ENCODE data around the gene CDH19.

Gene CDH19

DNA sequence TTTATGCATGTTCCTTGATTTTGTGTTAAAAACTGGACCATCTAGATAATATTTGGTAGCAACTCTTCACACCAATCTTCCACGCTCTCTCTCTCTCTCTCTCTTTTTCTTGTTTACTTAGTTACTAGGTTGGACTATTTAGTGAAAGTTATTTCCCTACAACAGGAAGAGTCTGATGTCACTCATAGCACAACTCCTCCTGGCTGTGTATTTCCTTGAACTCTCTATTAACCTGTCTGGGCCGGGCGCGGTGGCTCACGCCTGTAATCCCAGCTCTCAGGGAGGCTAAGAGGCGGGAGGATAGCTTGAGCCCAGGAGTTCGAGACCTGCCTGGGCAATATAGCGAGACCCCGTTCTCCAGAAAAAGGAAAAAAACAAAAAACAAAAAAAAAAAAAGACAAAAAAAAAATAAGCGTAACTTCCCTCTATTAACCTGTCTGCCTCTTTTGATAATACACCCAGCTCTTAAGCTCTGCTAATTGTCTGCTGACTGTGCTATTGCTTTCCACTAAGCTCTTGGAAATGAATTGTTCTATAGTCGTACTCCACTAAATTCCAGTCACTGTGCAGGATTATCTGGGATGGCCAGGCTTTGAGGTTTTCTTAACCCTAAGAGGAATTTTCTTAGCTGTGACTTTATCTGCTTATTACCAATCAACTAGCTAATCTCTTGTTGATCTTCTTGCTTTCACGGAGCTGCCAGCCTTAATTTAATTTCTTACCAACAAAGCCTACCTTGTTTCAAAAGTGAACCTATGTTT is 18.1 kb upstream of the CDH19 start:
- WGBS (ENCODE audit: extremely low coverage, insufficient coverage, low lambda C conversion rate): no CpG with 5 or more reads among the region's 12 CpGs
- H2BK120ac ChIP-seq (ENCODE audit: low read depth, low read length): no peak overlapping the region
- H3K4me1 ChIP-seq (ENCODE audit: control insufficient read depth, low read depth, low read length): no peaks in the 10 kb centered on the region
- H2BK15ac ChIP-seq (replicated peaks; ENCODE audit: low read depth): no peak overlapping the region
- H4K8ac ChIP-seq (ENCODE audit: low read depth, low read length): no peak overlapping the region
- H2AK5ac ChIP-seq (ENCODE audit: low read length): no peak overlapping the region
- H2BK5ac ChIP-seq (ENCODE audit: low read length): no peak overlapping the region
- H3K18ac ChIP-seq (ENCODE audit: low read length): no peak overlapping the region
- no peaks in the 10 kb centered on the region for H3K36me3 ChIP-seq (ENCODE audit: control insufficient read depth, insufficient read depth, low read length)
- H3K9ac ChIP-seq (ENCODE audit: low read length): no peak overlapping the region
- no peak overlapping the region for H3K23ac ChIP-seq (ENCODE audit: low read length)
- DNase-seq: no peak
- H3K56ac ChIP-seq (ENCODE audit: low read length): no peak overlapping the region
- H3K79me1 ChIP-seq (ENCODE audit: low read length): no peaks in the 10 kb centered on the region
- H3K4me2 ChIP-seq (ENCODE audit: low read length): no peak overlapping the region
- H3K79me2 ChIP-seq (ENCODE audit: control insufficient read depth, insufficient read depth, low read length): no peaks in the 10 kb centered on the region
- H3K27me3 ChIP-seq (ENCODE audit: insufficient read depth, low read length, poor library complexity): no peaks in the 10 kb centered on the region
- no peak overlapping the region for H4K5ac ChIP-seq (ENCODE audit: low read length)
- no peak overlapping the region for H3K27ac ChIP-seq (ENCODE audit: low read depth, low read length)
- no peak overlapping the region for H3K4me3 ChIP-seq (ENCODE audit: low read length)
- no peak overlapping the region for H3K4ac ChIP-seq (ENCODE audit: low read depth, low read length)

GRCh38 chr18:66616523-66616983 is 12.7 kb upstream of the CDH19 start:
- Histone ChIP-seq H3K23ac (ENCODE audit: low read length) (no peak overlapping the region), H3K56ac (ENCODE audit: low read length) (no peak overlapping the region), H3K36me3 (ENCODE audit: control insufficient read depth, insufficient read depth, low read length) (no peaks in the 10 kb centered on the region), H3K4me2 (ENCODE audit: low read length) (no peak overlapping the region), H3K18ac (ENCODE audit: low read length) (no peak overlapping the region), H4K5ac (ENCODE audit: low read length) (no peak overlapping the region), H2BK15ac (replicated peaks; ENCODE audit: low read depth) (no peak overlapping the region), H3K79me1 (ENCODE audit: low read length) (no peaks in the 10 kb centered on the region), H2BK5ac (ENCODE audit: low read length) (no peak overlapping the region), H3K9ac (ENCODE audit: low read length) (no peak overlapping the region), H4K8ac (ENCODE audit: low read depth, low read length) (no peak overlapping the region), H3K27ac (ENCODE audit: low read depth, low read length) (no peak overlapping the region), H3K27me3 (ENCODE audit: insufficient read depth, low read length, poor library complexity) (no peaks in the 10 kb centered on the region), H3K4me1 (ENCODE audit: control insufficient read depth, low read depth, low read length) (no peaks in the 10 kb centered on the region), H2BK120ac (ENCODE audit: low read depth, low read length) (no peak overlapping the region), H3K79me2 (ENCODE audit: control insufficient read depth, insufficient read depth, low read length) (no peaks in the 10 kb centered on the region), H2AK5ac (ENCODE audit: low read length) (no peak overlapping the region), H3K4ac (ENCODE audit: low read depth, low read length) (no peak overlapping the region), H3K4me3 (ENCODE audit: low read length) (no peak overlapping the region)
- WGBS (ENCODE audit: extremely low coverage, insufficient coverage, low lambda C conversion rate): no CpG with 5 or more reads among the region's 4 CpGs
- peak; percentile 60 for DNase-seq

DNA sequence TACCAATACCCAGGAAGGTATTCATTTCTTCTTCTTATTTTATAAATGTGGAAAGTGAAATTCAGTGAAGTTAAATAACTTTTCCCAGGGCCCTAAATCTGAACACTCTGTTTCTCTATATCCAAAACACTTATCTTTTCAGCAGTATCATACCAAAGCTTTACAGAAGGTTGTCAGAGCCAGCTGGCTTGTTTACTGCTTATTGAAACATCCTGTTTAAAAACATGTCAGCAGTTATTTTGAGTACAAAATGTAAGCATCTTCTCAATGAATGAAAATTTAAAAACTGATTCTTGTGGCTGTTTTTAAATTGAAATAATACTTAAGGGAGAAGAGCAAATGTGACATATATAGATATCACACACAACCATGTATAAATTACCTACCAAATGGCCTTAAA is 11.3 kb upstream of the CDH19 start:
- H3K27me3 ChIP-seq (ENCODE audit: insufficient read depth, low read length, poor library complexity): no peaks in the 10 kb centered on the region
- H4K8ac ChIP-seq (ENCODE audit: low read depth, low read length): no peak overlapping the region
- no peak overlapping the region for H3K9ac ChIP-seq (ENCODE audit: low read length)
- no peak overlapping the region for H2BK5ac ChIP-seq (ENCODE audit: low read length)
- no peaks in the 10 kb centered on the region for H3K4me1 ChIP-seq (ENCODE audit: control insufficient read depth, low read depth, low read length)
- no peak overlapping the region for H3K4me3 ChIP-seq (ENCODE audit: low read length)
- no peak for DNase-seq
- H3K56ac ChIP-seq (ENCODE audit: low read length): no peak overlapping the region
- H3K4ac ChIP-seq (ENCODE audit: low read depth, low read length): no peak overlapping the region
- no peak overlapping the region for H3K27ac ChIP-seq (ENCODE audit: low read depth, low read length)
- H2AK5ac ChIP-seq (ENCODE audit: low read length): no peak overlapping the region
- no peak overlapping the region for H3K4me2 ChIP-seq (ENCODE audit: low read length)
- no peaks in the 10 kb centered on the region for H3K79me1 ChIP-seq (ENCODE audit: low read length)
- no peak overlapping the region for H3K23ac ChIP-seq (ENCODE audit: low read length)
- H4K5ac ChIP-seq (ENCODE audit: low read length): no peak overlapping the region
- no peak overlapping the region for H2BK120ac ChIP-seq (ENCODE audit: low read depth, low read length)
- H3K79me2 ChIP-seq (ENCODE audit: control insufficient read depth, insufficient read depth, low read length): no peaks in the 10 kb centered on the region
- no peaks in the 10 kb centered on the region for H3K36me3 ChIP-seq (ENCODE audit: control insufficient read depth, insufficient read depth, low read length)
- no peak overlapping the region for H3K18ac ChIP-seq (ENCODE audit: low read length)
- H2BK15ac ChIP-seq (replicated peaks; ENCODE audit: low read depth): no peak overlapping the region

GRCh38 chr18:66607632-66608031 is 3.7 kb upstream of the CDH19 start:
- WGBS (ENCODE audit: extremely low coverage, insufficient coverage, low lambda C conversion rate): no CpG with 5 or more reads among the region's 6 CpGs
- Histone ChIP-seq H3K23ac (ENCODE audit: low read length) (no peak overlapping the region), H4K8ac (ENCODE audit: low read depth, low read length) (no peak overlapping the region), H3K4me1 (ENCODE audit: control insufficient read depth, low read depth, low read length) (no peaks in the 10 kb centered on the region), H3K79me1 (ENCODE audit: low read length) (no peaks in the 10 kb centered on the region), H3K79me2 (ENCODE audit: control insufficient read depth, insufficient read depth, low read length) (no peaks in the 10 kb centered on the region), H3K4ac (ENCODE audit: low read depth, low read length) (no peak overlapping the region), H3K36me3 (ENCODE audit: control insufficient read depth, insufficient read depth, low read length) (no peaks in the 10 kb centered on the region), H2AK5ac (ENCODE audit: low read length) (no peak overlapping the region), H3K4me2 (ENCODE audit: low read length) (no peak overlapping the region), H3K56ac (ENCODE audit: low read length) (no peak overlapping the region), H2BK5ac (ENCODE audit: low read length) (no peak overlapping the region), H3K4me3 (ENCODE audit: low read length) (no peak overlapping the region), H3K9ac (ENCODE audit: low read length) (no peak overlapping the region), H3K27me3 (ENCODE audit: insufficient read depth, low read length, poor library complexity) (no peaks in the 10 kb centered on the region), H3K27ac (ENCODE audit: low read depth, low read length) (no peak overlapping the region), H2BK120ac (ENCODE audit: low read depth, low read length) (no peak overlapping the region), H4K5ac (ENCODE audit: low read length) (no peak overlapping the region), H3K18ac (ENCODE audit: low read length) (no peak overlapping the region), H2BK15ac (replicated peaks; ENCODE audit: low read depth) (no peak overlapping the region)
- DNase-seq: no peak

GRCh38 chr18:66601649-66602048 is 2.2 kb downstream of the CDH19 start:
- no CpG with 5 or more reads among the region's 3 CpGs for WGBS (ENCODE audit: extremely low coverage, insufficient coverage, low lambda C conversion rate)
- Histone ChIP-seq H3K56ac (ENCODE audit: low read length) (no peak overlapping the region), H2BK5ac (ENCODE audit: low read length) (no peak overlapping the region), H2BK120ac (ENCODE audit: low read depth, low read length) (no peak overlapping the region), H3K9ac (ENCODE audit: low read length) (no peak overlapping the region), H3K4ac (ENCODE audit: low read depth, low read length) (no peak overlapping the region), H3K27me3 (ENCODE audit: insufficient read depth, low read length, poor library complexity) (no peaks in the 10 kb centered on the region), H4K5ac (ENCODE audit: low read length) (no peak overlapping the region), H3K79me2 (ENCODE audit: control insufficient read depth, insufficient read depth, low read length) (no peaks in the 10 kb centered on the region), H3K18ac (ENCODE audit: low read length) (no peak overlapping the region), H2AK5ac (ENCODE audit: low read length) (no peak overlapping the region), H3K27ac (ENCODE audit: low read depth, low read length) (no peak overlapping the region), H3K4me2 (ENCODE audit: low read length) (no peak overlapping the region), H2BK15ac (replicated peaks; ENCODE audit: low read depth) (no peak overlapping the region), H3K79me1 (ENCODE audit: low read length) (no peaks in the 10 kb centered on the region), H3K23ac (ENCODE audit: low read length) (no peak overlapping the region), H3K4me1 (ENCODE audit: control insufficient read depth, low read depth, low read length) (no peaks in the 10 kb centered on the region), H3K4me3 (ENCODE audit: low read length) (no peak overlapping the region), H3K36me3 (ENCODE audit: control insufficient read depth, insufficient read depth, low read length) (no peaks in the 10 kb centered on the region), H4K8ac (ENCODE audit: low read depth, low read length) (no peak overlapping the region)
- no peak for DNase-seq

DNA sequence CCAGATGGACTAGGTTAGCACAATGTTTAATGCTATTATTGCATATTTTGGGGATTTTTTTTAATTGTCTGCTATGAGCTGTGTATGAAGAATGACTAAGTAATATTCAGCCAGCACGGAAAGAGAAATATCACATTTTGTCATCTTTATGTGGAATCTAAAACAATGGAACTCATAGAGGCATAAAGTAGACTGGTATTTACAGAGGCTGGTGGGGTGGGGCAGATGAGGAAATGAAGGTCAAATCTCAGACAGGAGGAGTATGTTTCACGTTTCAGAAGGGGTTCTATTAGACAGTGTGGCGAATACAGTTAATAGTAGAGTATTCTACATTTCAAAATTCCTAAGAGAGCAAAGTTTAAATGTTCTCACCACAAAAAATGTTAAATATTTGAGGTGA is 4.7 kb downstream of the CDH19 start:
- no peaks in the 10 kb centered on the region for H3K79me1 ChIP-seq (ENCODE audit: low read length)
- H2BK5ac ChIP-seq (ENCODE audit: low read length): no peak overlapping the region
- H2AK5ac ChIP-seq (ENCODE audit: low read length): no peak overlapping the region
- no peak overlapping the region for H3K18ac ChIP-seq (ENCODE audit: low read length)
- WGBS (ENCODE audit: extremely low coverage, insufficient coverage, low lambda C conversion rate): no CpG with 5 or more reads among the region's 3 CpGs
- H2BK15ac ChIP-seq (replicated peaks; ENCODE audit: low read depth): no peak overlapping the region
- H3K4ac ChIP-seq (ENCODE audit: low read depth, low read length): no peak overlapping the region
- no peak overlapping the region for H3K4me3 ChIP-seq (ENCODE audit: low read length)
- no peak overlapping the region for H3K4me2 ChIP-seq (ENCODE audit: low read length)
- H3K36me3 ChIP-seq (ENCODE audit: control insufficient read depth, insufficient read depth, low read length): no peaks in the 10 kb centered on the region
- no peak overlapping the region for H3K9ac ChIP-seq (ENCODE audit: low read length)
- H3K27me3 ChIP-seq (ENCODE audit: insufficient read depth, low read length, poor library complexity): no peaks in the 10 kb centered on the region
- H3K4me1 ChIP-seq (ENCODE audit: control insufficient read depth, low read depth, low read length): no peaks in the 10 kb centered on the region
- no peak overlapping the region for H3K23ac ChIP-seq (ENCODE audit: low read length)
- H3K79me2 ChIP-seq (ENCODE audit: control insufficient read depth, insufficient read depth, low read length): no peaks in the 10 kb centered on the region
- H3K27ac ChIP-seq (ENCODE audit: low read depth, low read length): no peak overlapping the region
- no peak for DNase-seq
- no peak overlapping the region for H2BK120ac ChIP-seq (ENCODE audit: low read depth, low read length)
- no peak overlapping the region for H3K56ac ChIP-seq (ENCODE audit: low read length)
- H4K5ac ChIP-seq (ENCODE audit: low read length): no peak overlapping the region
- no peak overlapping the region for H4K8ac ChIP-seq (ENCODE audit: low read depth, low read length)
